Dendritic cell treated with granulocyte-macrophage colony-stimulating factor and Interleukin-4, amounts not matched to agents 40 ng/mL and 50 ng/mL, for 4 days (primary cell): ENCODE results near the gene PADI6.
A peak's percentile ranks its signal among the peaks of the same experiment; 100 is the strongest.

Source experiments
- H3K27ac Mint-ChIP-seq: one replicate; pipeline ENCODE4 v1.8.0; 2022; ENCODE audit warnings: mild to moderate bottlenecking, mixed read lengths
- H3K27me3 Mint-ChIP-seq: one replicate; pipeline ENCODE4 v1.8.0; 2022; ENCODE audit warnings: mild to moderate bottlenecking, mixed read lengths
- H3K36me3 Mint-ChIP-seq: one replicate; pipeline ENCODE4 v1.8.0; 2022; ENCODE audit warnings: low read depth, mixed read lengths
- H3K4me1 Mint-ChIP-seq: one replicate; pipeline ENCODE4 v1.8.0; 2022; ENCODE audit warnings: low read depth, mixed read lengths
- H3K4me3 Mint-ChIP-seq: one replicate; pipeline ENCODE4 v1.8.0; 2022; ENCODE audit warnings: mild to moderate bottlenecking, moderate library complexity, mixed read lengths
- H3K9me3 Mint-ChIP-seq: one replicate; pipeline ENCODE4 v1.8.0; 2022; ENCODE audit warnings: mixed read lengths
- intact Hi-C: fragments of 100-400 bp; cut with micrococcal nuclease; formaldehyde crosslinking; loops from one replicate; pipeline ENCODE4 v1.15.0; 2022

The PADI6 gene

DNA sequence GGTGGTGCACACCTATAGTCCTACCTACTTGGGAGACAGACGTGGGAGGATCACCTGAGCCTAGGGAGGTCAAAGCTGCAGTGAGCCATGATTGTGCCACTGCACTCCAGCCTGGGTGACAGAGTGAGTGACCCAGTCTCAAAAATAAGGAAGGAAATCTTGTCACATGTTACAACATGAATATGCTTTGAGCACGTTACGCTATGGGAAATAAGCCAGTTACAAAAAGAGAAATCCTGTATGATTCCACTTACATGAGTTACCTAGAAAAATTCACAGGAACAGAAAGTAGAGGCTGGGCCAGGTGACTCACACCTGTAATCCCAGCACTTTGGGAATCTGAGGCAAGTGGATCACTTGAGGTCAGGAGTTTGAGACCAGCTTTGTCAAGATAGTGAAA lies 6.7 kb upstream of the PADI6 start:
- Mint-ChIP-seq H3K27me3 (peaks cover 11% of the 10 kb centered on the region), H3K9me3 (no peaks in the 10 kb centered on the region), H3K4me3 (no peak overlapping the region), H3K36me3 (no peaks in the 10 kb centered on the region), H3K4me1 (peaks cover 16% of the 10 kb centered on the region), H3K27ac (peak overlapping the region; percentile 64)
- intact Hi-C loops, result no loop called here

DNA sequence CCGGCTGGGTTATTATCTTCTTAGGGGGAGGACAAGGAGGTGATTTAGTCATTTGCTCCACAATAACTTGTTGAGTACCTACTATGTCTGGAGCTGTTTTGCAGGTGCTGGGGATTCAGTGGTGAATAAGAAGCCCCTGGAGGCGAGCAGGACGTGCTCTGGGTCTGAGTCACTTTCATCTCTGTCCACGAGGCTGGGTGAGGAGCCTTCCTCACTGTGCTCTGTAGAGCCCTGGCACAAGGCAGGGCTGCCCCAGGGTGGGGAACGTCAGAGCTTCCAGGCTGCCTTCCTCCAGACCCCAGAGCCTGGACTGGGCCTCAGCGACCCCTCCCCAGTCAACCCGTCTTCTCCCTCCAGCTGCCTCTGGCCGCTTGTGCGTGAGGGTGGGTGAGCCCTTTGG lies 2.5 kb upstream of the PADI6 start:
- intact Hi-C loops, result no loop called here
- peaks cover 11% of the 10 kb centered on the region for H3K27me3 Mint-ChIP-seq
- no peaks in the 10 kb centered on the region for H3K36me3 Mint-ChIP-seq
- no peak overlapping the region for H3K4me3 Mint-ChIP-seq
- peaks cover 10% of the 10 kb centered on the region for H3K4me1 Mint-ChIP-seq
- no peaks in the 10 kb centered on the region for H3K9me3 Mint-ChIP-seq
- no peak overlapping the region for H3K27ac Mint-ChIP-seq

DNA sequence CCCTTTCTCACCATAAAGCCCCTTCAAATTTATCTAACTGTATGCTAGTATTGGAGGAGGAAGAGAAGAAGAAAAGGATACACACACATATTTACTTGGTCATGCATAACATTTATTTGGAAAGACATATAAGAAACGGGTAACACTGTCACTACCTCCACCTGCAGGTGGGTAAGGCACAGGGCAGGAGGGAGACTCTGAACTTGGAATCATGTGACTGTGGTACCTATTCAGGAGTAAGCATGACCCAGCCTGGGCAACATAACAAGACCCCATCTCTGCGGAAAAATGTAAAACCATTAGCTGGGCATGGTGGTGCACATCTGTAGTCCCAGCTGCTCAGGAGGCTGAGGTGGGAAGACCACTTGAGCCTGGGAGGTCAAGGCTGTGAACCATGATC lies 1.4 kb upstream of the PADI6 start:
- H3K4me3 Mint-ChIP-seq, result no peak overlapping the region
- H3K36me3 Mint-ChIP-seq, result no peaks in the 10 kb centered on the region
- peaks cover 11% of the 10 kb centered on the region for H3K27me3 Mint-ChIP-seq
- no peaks in the 10 kb centered on the region for H3K9me3 Mint-ChIP-seq
- intact Hi-C loops, result no loop called here
- peaks cover 4% of the 10 kb centered on the region for H3K4me1 Mint-ChIP-seq
- no peak overlapping the region for H3K27ac Mint-ChIP-seq

DNA sequence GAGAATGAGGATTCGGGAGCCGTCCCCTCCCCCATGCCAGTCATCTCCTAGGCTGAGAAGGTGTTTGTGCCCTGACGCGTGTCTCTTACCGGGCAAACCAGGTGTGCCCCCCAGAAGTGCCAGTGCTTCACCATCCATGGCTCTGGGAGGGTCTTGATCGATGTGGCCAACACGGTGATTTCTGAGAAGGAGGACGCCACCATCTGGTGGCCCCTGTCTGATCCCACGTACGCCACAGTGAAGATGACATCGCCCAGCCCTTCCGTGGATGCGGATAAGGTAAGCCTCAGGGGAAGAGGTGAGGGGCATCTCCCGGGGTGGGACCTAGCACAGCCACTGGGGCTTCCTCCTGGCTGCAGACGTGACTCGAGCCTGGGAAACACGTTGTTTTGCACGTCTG lies 959 bp downstream of the PADI6 start:
- intact Hi-C loops, result no loop called here
- H3K27ac Mint-ChIP-seq, result no peak overlapping the region
- H3K27me3 Mint-ChIP-seq, result peaks cover 16% of the 10 kb centered on the region
- no peaks in the 10 kb centered on the region for H3K36me3 Mint-ChIP-seq
- no peaks in the 10 kb centered on the region for H3K4me1 Mint-ChIP-seq
- H3K9me3 Mint-ChIP-seq, result no peaks in the 10 kb centered on the region
- no peak overlapping the region for H3K4me3 Mint-ChIP-seq

DNA sequence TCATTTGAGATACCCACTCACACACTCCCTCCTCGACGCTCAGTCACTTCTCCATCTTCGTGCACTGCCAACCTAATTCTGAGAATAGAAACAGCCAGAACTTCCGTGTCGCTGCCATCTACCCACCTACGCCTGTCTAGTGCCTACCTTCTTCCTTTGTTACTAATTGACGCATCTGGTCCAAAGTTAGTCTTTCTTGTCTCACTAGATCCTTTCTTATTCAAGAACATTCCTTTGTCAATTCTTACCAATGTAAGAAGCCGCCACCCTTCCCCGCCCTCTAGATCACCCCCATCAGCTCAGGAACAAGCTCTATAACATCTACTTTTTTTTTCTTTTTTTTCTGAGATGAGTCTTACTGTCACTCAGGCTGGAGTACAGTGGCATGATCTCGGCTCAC lies 3.7 kb downstream of the PADI6 start:
- Mint-ChIP-seq H3K27me3 (peaks cover 15% of the 10 kb centered on the region), H3K27ac (no peak overlapping the region), H3K4me1 (no peaks in the 10 kb centered on the region), H3K9me3 (no peaks in the 10 kb centered on the region), H3K36me3 (no peaks in the 10 kb centered on the region), H3K4me3 (no peak overlapping the region)
- intact Hi-C loops, result no loop called here

DNA sequence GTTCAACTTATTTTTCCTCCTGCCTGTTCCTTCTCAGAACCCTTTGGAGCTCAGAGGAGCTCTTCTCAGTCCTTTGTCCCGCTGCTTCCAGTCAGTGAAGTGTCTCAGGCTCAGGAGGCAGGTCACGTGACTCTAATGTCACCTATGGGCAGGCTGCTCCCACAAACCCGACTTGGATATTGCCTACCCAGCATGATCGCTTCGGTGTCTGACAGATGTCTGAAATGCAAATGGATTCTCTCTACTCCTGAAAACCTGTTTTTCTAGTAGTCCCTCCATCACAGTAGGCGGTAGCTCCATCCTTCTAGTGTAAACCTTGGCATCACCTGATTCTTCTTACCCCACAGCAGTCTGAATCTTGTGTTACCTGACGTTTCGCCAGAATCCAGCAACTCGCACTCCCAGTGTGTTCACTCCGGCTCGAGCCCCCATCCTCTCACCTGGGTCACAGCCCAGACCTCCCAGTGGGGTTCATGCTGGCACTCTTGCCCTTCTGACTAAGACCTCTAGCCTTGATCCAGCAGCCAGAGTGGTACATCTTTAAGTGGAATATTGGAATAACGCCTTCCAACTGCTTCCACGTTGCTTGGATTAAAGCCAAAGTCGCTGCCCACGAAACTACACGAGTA lies 5.4 kb downstream of the PADI6 start:
- H3K36me3 Mint-ChIP-seq, result no peaks in the 10 kb centered on the region
- no peak overlapping the region for H3K27ac Mint-ChIP-seq
- no peaks in the 10 kb centered on the region for H3K9me3 Mint-ChIP-seq
- peaks cover 5% of the 10 kb centered on the region for H3K4me1 Mint-ChIP-seq
- intact Hi-C loops, result no loop called here
- peaks cover 15% of the 10 kb centered on the region for H3K27me3 Mint-ChIP-seq
- no peak overlapping the region for H3K4me3 Mint-ChIP-seq

DNA sequence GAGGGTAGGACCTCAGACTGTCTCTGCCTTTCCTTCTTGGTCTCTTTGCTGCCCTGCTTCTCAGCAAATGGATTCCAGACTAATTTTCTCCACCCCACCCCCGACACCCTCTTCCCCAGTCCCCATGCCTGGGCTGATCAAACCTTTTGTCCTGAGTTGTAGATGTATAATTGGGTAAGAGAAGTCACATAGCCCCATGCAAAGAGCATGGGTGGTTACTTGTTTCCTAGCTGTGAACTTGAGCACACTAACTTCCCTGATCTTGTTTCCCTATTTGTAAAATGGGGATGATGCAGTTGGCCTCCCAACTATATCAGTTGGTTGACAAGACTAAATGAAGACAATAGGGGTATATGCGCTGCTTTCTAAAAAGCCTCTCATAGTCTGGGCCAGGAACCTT lies 9.2 kb downstream of the PADI6 start:
- H3K4me1 Mint-ChIP-seq, result peaks cover 5% of the 10 kb centered on the region
- H3K4me3 Mint-ChIP-seq, result no peak overlapping the region
- no peaks in the 10 kb centered on the region for H3K9me3 Mint-ChIP-seq
- H3K27ac Mint-ChIP-seq, result no peak overlapping the region
- no peaks in the 10 kb centered on the region for H3K36me3 Mint-ChIP-seq
- intact Hi-C loops, result no loop called here
- H3K27me3 Mint-ChIP-seq, result peaks cover 16% of the 10 kb centered on the region

DNA sequence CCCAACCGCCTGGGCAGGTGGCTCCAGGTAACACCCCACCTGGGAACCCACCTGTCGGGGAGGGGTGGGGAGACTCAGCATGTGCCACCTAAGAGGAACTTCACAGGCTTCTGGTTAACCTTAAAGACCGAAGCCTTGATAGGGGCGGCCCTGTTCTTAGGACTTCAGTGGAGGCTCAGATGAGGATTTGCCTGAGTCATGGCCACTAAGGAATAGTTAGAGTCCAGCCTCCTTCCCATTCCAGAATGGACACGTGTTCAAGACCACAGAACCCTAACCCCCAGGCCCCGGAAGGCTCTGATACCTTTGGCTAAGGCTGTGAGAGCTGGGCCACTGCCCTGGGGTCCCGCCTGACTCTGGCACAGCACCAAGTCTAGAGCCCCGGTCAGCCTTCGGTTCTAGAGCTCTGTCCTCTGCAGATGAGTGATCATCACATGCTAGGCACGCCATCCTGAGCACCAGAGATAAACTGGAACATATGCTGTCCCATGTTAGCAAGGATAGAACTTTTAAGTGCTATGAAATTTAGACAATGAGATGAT lies 20.3 kb downstream of the PADI6 start:
- Mint-ChIP-seq H3K27me3 (peaks cover 10% of the 10 kb centered on the region), H3K36me3 (no peaks in the 10 kb centered on the region), H3K27ac (peak overlapping the region; percentile 27), H3K4me1 (peaks cover 18% of the 10 kb centered on the region), H3K9me3 (no peaks in the 10 kb centered on the region), H3K4me3 (no peak overlapping the region)
- intact Hi-C loops, result no loop called here

DNA sequence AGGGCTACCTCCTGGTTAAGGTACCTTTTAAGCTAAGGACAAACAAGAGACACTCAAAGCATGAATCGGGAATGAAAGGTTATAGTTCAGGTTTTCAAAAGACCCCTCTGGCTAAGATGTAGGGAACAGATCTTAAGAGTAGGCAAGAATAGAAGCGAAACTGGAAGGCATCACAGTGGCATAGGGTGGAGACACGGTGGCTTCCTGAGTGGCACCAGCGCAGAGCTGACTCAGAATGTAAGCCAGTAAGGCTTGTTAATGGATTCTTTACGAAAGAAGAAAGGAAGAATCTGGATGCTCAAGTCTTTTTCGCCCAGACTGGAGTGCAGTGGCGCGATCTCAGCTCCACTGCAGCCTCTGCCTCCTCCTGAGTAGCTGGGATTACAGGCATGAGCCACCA lies 21.2 kb downstream of the PADI6 start:
- H3K36me3 Mint-ChIP-seq, result no peaks in the 10 kb centered on the region
- H3K4me3 Mint-ChIP-seq, result no peak overlapping the region
- peak overlapping the region; percentile 68 for H3K27ac Mint-ChIP-seq
- H3K27me3 Mint-ChIP-seq, result peaks cover 10% of the 10 kb centered on the region
- intact Hi-C loops, result no loop called here
- peaks cover 22% of the 10 kb centered on the region for H3K4me1 Mint-ChIP-seq
- no peaks in the 10 kb centered on the region for H3K9me3 Mint-ChIP-seq

DNA sequence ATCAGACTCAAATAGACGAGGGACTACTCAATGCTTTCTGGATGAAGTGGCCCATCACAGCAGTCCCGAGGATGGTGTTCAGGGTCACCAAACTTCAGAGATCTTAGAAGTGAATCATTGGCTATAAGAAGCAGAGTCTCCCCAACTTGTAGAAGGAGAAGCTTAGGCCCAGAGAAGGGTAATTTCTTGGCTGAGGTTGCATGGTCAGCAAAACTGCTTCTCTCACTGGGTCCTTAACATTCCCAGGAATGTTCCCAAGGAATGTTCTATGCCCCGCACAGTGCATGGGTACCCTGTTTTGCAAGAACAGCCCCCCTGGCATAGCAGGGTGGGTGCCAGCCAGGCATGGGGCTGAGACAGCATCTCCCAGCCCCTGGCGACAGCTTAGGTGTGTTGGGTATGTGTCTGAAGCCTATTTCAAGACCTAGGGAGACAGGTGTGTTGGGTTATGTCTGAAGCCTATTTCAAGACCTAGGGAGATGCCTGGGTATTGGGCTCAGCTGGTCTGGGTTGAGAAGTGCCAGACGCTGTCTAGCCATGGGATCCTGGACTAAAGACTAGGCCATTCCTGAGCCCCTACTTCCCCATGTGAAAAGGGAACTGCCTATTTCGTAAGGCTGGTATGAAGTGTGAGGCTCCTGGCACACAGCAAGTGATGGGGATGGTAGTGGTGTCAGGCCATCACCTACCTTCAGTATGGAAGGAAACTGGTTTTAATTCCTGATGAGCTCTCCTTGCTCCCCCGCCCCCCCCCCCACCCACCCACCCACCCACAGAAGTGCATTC lies 26.1 kb downstream of the PADI6 start:
- Mint-ChIP-seq H3K9me3 (no peaks in the 10 kb centered on the region), H3K36me3 (no peaks in the 10 kb centered on the region), H3K27ac (no peak overlapping the region), H3K4me3 (no peak overlapping the region), H3K4me1 (peaks cover 16% of the 10 kb centered on the region), H3K27me3 (peaks cover 4% of the 10 kb centered on the region)
- intact Hi-C loops, result no loop called here

DNA sequence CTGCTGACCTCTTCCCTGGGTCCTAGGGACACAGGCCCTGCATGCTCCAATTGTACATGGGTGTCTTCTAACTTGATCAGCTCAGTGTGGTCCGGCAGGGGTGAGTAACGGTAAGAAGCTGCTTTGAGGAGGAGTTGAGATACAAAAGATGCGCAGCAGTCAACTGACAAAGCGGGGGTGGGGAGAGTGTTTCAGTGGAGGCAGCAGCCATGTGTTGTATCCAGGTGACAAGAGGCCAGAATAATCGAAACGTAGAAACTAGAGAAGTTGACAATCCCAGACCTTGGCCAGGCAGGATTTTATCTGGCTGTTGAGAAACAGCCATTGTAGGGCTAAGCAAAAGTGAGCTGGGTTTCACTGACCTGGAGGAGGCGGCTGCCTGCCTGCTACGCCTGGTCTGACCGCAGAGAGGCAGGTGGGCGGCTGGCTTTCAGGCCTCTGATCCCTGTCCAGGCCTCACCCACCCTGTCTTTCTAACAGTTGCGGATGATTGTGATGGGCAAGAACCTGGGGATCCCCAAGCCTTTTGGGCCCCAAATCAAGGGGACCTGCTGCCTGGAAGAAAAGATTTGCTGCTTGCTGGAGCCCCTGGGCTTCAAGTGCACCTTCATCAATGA lies 28.8 kb downstream of the PADI6 start:
- no peak overlapping the region for H3K27ac Mint-ChIP-seq
- peaks cover 2% of the 10 kb centered on the region for H3K27me3 Mint-ChIP-seq
- no peaks in the 10 kb centered on the region for H3K36me3 Mint-ChIP-seq
- intact Hi-C loops, result loop anchor here (10.0 kb wide), 1 partner anchor 56 kb away; no protein-coding TSS in a partner anchor
- H3K4me3 Mint-ChIP-seq, result no peak overlapping the region
- peaks cover 11% of the 10 kb centered on the region for H3K4me1 Mint-ChIP-seq
- no peaks in the 10 kb centered on the region for H3K9me3 Mint-ChIP-seq

DNA sequence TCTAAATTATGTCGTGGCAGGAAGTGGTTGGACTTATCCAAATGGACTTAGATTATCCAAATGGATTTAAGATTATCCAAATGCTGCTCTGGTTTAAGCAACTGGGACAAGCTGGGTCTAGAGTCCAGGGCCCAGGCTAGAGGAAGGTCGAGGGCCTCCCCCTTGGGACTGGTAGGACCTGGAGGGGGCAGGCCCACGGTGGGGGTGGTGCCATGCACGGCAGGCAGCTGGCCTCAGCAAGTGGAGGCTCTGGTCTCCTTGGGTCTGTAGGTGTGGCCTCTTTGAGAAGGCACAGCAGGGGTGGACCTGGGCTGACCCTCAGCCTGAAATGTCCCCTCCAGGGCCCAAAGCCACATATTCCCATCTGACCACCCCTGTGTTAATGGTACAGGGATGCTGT lies 29.8 kb downstream of the PADI6 start:
- Mint-ChIP-seq H3K4me3 (no peak overlapping the region), H3K27ac (no peak overlapping the region), H3K9me3 (no peaks in the 10 kb centered on the region), H3K27me3 (peaks cover 2% of the 10 kb centered on the region), H3K36me3 (peaks cover 7% of the 10 kb centered on the region), H3K4me1 (peaks cover 11% of the 10 kb centered on the region)
- intact Hi-C loops, result loop anchor here (10.0 kb wide), 1 partner anchor 57 kb away; no protein-coding TSS in a partner anchor

DNA sequence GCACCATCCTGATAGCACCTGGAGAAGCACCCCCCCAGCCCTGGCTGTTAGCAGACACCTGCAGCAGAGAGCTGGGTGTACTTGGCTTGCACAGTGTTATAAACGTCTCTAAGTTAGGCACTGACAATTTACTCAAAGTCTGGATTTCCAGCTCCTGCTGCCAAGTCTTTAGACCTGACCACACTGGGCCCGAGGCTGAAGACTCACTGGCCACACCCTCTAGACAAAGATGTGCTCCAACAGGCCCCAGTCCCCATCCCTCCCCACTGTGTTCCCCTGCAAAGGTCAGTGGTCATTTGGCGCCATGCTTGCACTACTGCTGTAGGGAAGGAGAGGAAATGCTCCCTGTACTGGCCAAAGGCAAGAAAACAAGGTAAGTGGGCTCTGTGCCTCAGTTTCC lies 31.1 kb downstream of the PADI6 start:
- Mint-ChIP-seq H3K27ac (no peak overlapping the region), H3K27me3 (peaks cover 2% of the 10 kb centered on the region), H3K36me3 (peaks cover 19% of the 10 kb centered on the region), H3K9me3 (no peaks in the 10 kb centered on the region), H3K4me3 (no peak overlapping the region), H3K4me1 (peaks cover 8% of the 10 kb centered on the region)
- intact Hi-C loops, result loop anchor here (10.0 kb wide), 1 partner anchor 58 kb away; no protein-coding TSS in a partner anchor

DNA sequence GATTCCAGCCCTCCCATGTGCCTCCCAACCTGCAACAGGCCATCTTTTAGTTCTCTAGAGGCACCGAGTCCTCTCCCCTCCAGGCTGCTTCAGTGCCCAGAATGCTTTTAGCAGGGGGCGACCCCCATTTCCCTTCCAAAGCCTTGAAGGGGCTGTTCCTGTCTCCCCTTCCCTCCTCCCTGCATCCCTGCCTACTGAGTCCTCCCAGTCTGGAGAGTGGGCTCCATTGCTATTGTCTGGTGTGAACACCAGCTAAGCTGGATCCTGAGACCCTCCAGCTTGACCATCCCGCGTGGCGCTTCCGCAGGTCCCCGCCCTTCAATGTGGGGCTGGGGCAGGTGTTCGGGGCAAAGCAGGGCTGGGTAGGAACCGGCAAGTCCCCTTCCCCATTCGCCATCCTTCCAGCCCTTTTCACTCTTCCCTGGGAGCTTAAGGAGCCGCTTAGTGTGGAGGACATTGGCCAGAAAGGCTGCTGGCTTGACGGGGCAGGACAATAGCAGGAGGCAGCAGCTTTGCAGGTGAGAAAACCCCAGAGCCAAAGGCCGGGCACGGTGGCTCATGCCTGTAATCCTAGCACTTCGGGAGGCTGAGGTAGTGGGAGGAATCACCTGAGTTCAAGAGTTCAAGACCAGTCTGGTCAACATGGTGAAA lies 32.2 kb downstream of the PADI6 start:
- Mint-ChIP-seq H3K27ac (no peak overlapping the region), H3K4me1 (peaks cover 5% of the 10 kb centered on the region), H3K27me3 (peaks cover 2% of the 10 kb centered on the region), H3K9me3 (no peaks in the 10 kb centered on the region), H3K36me3 (peaks cover 30% of the 10 kb centered on the region), H3K4me3 (no peak overlapping the region)
- intact Hi-C loops, result loop anchor here (10.0 kb wide), 1 partner anchor 59 kb away; no protein-coding TSS in a partner anchor
